Vagina (tissue), 2 donors: Measurements from ENCODE around the gene KRTAP5-3.

Source experiments
- POLR2A ChIP-seq, 2 donors: fragments of 450-650 bp; IDR thresholded peaks; one replicate each; pipeline ENCODE4 v1.6.1; 2017; ENCODE audit warnings: antibody characterized with exemption in 2 of 2, mild to moderate bottlenecking in 2 of 2, moderate library complexity in 2 of 2
- POLR2AphosphoS5 ChIP-seq, 2 donors: sonication (generic); formaldehyde crosslinking; IDR thresholded peaks; one replicate each; pipeline ENCODE4 v1.9.0; 2017; ENCODE audit warnings: antibody characterized with exemption in 2 of 2, mild to moderate bottlenecking in 2 of 2, low read depth in 1 of 2; ENCODE audit not compliant: insufficient read depth in 1 of 2
- TF ChIP-seq, protein P1 (sequence below), 3 experiments: fragments of 450-650 bp in 2 of 3; fragments of 200-600 bp in 1 of 3; sonication (generic) in 1 of 3; IDR thresholded peaks; one replicate each; pipeline ENCODE4 v1.5.1; 2017 to 2019; ENCODE audit warnings: antibody characterized with exemption in 3 of 3, mild to moderate bottlenecking in 2 of 3, moderate library complexity in 2 of 3

DNA sequence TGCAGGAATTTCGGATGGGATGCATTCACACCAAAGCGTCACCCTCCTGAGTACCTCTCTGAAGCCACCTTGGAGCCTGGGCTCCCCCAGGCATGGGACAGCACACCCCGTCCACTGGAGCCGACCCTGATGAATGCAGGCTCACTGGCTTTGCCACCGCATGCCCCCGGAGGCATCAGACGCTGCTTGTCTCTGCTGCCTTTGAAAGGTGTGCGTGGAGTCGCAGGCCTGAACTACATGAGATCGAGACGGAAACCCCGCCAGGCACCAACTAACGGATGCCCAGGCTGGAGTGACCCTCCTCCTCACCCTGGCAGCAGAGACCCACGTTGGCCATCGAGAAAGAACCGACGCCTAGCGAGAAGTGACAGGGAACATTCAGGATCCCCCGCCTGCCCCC is 43.8 kb upstream of the KRTAP5-3 start:
- TF ChIP-seq POLR2A (IDR thresholded peaks at IDR 0.05): no peak
- TF ChIP-seq, protein P1, sequence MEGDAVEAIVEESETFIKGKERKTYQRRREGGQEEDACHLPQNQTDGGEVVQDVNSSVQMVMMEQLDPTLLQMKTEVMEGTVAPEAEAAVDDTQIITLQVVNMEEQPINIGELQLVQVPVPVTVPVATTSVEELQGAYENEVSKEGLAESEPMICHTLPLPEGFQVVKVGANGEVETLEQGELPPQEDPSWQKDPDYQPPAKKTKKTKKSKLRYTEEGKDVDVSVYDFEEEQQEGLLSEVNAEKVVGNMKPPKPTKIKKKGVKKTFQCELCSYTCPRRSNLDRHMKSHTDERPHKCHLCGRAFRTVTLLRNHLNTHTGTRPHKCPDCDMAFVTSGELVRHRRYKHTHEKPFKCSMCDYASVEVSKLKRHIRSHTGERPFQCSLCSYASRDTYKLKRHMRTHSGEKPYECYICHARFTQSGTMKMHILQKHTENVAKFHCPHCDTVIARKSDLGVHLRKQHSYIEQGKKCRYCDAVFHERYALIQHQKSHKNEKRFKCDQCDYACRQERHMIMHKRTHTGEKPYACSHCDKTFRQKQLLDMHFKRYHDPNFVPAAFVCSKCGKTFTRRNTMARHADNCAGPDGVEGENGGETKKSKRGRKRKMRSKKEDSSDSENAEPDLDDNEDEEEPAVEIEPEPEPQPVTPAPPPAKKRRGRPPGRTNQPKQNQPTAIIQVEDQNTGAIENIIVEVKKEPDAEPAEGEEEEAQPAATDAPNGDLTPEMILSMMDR (IDR thresholded peaks at IDR 0.05): no peak
- TF ChIP-seq POLR2AphosphoS5 (IDR thresholded peaks at IDR 0.05; ENCODE audit: insufficient read depth in 1 of 2, low read depth in 1 of 2): no peak
